SJSA1 (cell line): ENCODE data around the gene STING1. TPM values are rescaled to one million over a fixed set of nuclear protein-coding genes. Genes with fewer than 3 reads are reported as not detected.

ENCODE experiments used
- DNase-seq, 2 experiments: peaks; one replicate each; pipeline ENCODE4 v3.0.0-alpha.2; 2015 to 2020; ENCODE audit warnings: low spot score in 2 of 2, low read depth in 1 of 2
- H3K27ac ChIP-seq: fragments of 250-450 bp; sonication (Bioruptor Pico); 2 replicates; pipeline ENCODE4 v1.5.1; 2020; ENCODE audit warnings: mild to moderate bottlenecking, moderate library complexity
- H3K27me3 ChIP-seq: fragments of 250-450 bp; sonication (Bioruptor Pico); replicated peaks from 2 replicates; pipeline ENCODE4 v1.5.1; 2020; ENCODE audit warnings: mild to moderate bottlenecking, moderate library complexity
- H3K36me3 ChIP-seq: fragments of 250-450 bp; sonication (Bioruptor Pico); 2 replicates; pipeline ENCODE4 v1.5.1; 2020; ENCODE audit warnings: mild to moderate bottlenecking
- H3K4me1 ChIP-seq: fragments of 250-450 bp; sonication (Bioruptor Pico); replicated peaks from 2 replicates; pipeline ENCODE4 v1.6.1; 2021; ENCODE audit warnings: mild to moderate bottlenecking
- H3K4me3 ChIP-seq: fragments of 250-450 bp; sonication (Bioruptor Pico); 2 replicates; pipeline ENCODE4 v1.5.1; 2020; ENCODE audit warnings: mild to moderate bottlenecking
- H3K9me3 ChIP-seq: fragments of 250-450 bp; sonication (Bioruptor Pico); replicated peaks from 2 replicates; pipeline ENCODE4 v1.5.1; 2020; ENCODE audit warnings: mild to moderate bottlenecking
- total RNA-seq: library from RNA; depleted of rRNA; stranded (reverse); fragments of >200 nt; shearing (Covaris generic); gene quantifications from 2 replicates; pipeline ENCODE4 v1.2.3, GENCODE V29; 2014

Gene STING1
- total RNA-seq, 1 experiment from 2014 or later, result 46.6 TPM

DNA sequence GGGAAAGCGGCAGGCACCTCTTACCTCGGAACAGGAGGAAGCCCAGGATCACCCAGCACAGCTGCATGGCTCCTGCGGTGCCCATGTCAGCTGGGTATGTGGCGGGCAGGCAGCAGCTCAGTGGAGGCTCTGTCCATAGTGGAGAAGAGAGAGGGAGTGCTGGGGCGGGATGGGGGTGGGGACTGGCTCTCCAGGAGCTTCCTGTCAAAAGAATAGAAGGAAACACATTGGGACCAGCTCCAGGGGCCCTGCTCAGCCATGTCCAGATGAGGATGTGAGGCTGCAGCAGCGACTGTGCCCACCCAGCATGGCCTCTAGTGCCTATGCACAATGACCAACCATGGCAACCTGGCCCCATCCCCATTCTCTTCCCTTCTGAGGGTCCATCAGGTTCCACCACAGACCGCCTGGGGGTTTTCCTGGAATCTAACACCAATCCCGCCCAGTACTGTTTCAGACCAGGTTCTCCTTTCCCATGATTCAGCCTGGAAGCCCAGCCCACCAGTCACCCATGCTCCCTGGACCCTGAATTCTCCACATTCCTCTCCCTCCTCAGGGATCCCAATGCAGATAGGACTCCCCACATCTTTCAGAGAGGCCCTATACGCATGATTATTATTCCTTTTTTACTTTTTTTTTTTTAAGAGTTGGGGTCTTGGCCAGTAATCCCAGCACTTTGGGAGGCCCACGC, 19.8 kb downstream of the STING1 start, which contains the start of gene ECSCR:
Gene ECSCR, minus strand, starts transcription at position 158 of the 691 bp plus-strand sequence. Its CDS starts 73 bp downstream, at position 85.
- Histone ChIP-seq H3K27me3 (no peaks in the 10 kb centered on the region; the same call in 1 of the 2 replicates), H3K9me3 (no peaks in the 10 kb centered on the region), H3K36me3 (no peaks in the 10 kb centered on the region), H3K4me1 (peaks cover 30% of the 10 kb centered on the region), H3K4me3 (no peak within 1 kb of the TSS), H3K27ac (peak within 1 kb of the TSS; percentile 22; the same call in 1 of the 2 replicates)
- DNase-seq, result no peak

DNA sequence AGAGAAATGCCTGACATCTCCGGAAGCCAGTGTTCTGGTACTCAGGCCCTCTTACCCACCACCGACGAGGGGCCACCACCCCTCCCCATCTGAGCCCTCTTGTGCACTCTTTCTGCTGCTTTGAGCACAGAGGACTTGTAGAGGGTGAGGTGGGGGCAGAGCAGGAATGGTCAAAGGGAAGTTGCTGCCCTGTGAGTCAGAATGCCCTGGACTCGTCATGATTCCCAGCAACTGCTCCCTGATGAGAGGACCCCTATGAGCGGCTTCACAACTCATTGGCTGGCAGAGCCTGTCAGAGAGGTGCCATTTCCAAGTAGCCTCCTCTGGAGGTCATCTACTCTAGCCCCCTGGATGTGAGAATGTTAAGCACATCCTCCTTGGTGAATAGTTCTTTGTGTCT, 20.9 kb downstream of the STING1 start:
- no peaks in the 10 kb centered on the region for H3K36me3 ChIP-seq
- peak in 1 of 2 experiments; percentile 66 for DNase-seq
- H3K4me1 ChIP-seq, result peaks cover 30% of the 10 kb centered on the region
- peak overlapping the region; percentile 22; the same call in 1 of the 2 replicates for H3K27ac ChIP-seq
- H3K4me3 ChIP-seq, result no peak overlapping the region
- no peaks in the 10 kb centered on the region for H3K9me3 ChIP-seq
- no peaks in the 10 kb centered on the region; the same call in 1 of the 2 replicates for H3K27me3 ChIP-seq

DNA sequence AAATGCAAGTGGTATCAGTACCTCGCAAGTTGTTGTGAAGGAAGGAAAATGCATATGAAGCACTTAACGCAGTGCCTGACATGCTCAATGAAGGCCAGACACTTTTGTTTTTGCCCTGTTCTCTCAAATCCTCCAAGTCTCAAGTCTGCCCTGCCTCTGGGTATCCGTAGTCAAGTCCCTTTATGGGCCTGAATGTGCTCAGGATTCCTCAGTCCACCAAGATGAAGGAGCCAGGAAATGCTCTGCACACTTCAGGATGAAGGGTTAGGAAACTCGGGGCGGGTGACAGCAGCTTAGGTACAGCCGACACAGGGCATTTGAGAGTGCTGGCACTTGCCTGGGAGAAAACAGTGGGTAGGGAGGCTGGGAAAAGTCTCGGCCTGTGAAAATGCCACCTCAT, 21.4 kb downstream of the STING1 start:
- H3K9me3 ChIP-seq, result no peaks in the 10 kb centered on the region
- H3K36me3 ChIP-seq, result no peaks in the 10 kb centered on the region
- DNase-seq, result no peak
- no peaks in the 10 kb centered on the region; the same call in 1 of the 2 replicates for H3K27me3 ChIP-seq
- H3K4me1 ChIP-seq, result peaks cover 30% of the 10 kb centered on the region
- no peak overlapping the region for H3K27ac ChIP-seq
- H3K4me3 ChIP-seq, result no peak overlapping the region

DNA sequence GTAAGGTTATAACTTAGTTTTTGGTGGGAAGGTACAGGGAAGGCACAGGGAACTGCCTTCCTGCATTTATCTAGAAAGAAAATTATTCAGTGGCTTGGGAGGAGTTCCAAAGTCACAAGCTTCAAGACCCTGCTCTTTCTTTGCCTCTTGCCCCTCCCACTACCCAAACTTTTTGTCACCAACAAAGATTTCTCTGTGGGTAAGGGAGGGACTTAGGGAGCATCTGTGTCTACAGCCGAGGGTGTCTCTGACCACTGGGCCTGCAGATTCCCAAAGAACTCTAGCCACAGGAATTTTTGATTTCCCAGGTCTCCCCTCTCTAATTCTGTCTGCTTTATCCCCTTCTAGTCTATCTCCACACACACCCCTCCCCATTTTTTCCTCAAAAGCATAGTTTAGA, 22.1 kb downstream of the STING1 start:
- no peak for DNase-seq
- Histone ChIP-seq H3K27ac (no peak overlapping the region), H3K9me3 (no peaks in the 10 kb centered on the region), H3K4me3 (no peak overlapping the region), H3K27me3 (no peaks in the 10 kb centered on the region; the same call in 1 of the 2 replicates), H3K36me3 (no peaks in the 10 kb centered on the region), H3K4me1 (peaks cover 30% of the 10 kb centered on the region)

DNA sequence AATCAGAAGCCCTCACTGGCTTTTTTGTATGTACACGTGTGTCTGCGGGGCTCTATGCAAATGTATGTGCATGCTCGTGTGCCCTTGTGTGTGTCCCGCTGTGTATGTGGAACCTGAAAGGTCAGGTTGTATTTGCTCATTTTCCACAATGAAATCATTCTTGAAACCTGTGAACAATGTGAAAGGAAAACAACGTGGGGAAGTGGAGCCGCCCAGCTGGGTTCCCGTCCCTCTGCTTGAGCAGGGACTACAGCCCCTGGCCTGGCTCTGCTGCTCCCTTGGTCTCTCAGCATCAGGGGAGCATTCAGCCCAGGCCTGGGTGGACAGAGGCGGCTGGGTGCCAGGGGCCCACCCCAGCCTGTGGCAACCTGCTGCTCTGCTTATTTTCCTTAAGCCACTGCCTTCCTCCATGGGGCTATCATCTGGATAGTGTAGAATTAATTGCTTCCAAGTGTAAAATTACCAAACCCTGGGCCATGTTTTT, 23.1 kb downstream of the STING1 start:
- no peak for DNase-seq
- Histone ChIP-seq H3K36me3 (no peaks in the 10 kb centered on the region), H3K4me3 (no peak overlapping the region), H3K9me3 (no peaks in the 10 kb centered on the region), H3K4me1 (peaks cover 30% of the 10 kb centered on the region), H3K27ac (no peak overlapping the region), H3K27me3 (no peaks in the 10 kb centered on the region)

DNA sequence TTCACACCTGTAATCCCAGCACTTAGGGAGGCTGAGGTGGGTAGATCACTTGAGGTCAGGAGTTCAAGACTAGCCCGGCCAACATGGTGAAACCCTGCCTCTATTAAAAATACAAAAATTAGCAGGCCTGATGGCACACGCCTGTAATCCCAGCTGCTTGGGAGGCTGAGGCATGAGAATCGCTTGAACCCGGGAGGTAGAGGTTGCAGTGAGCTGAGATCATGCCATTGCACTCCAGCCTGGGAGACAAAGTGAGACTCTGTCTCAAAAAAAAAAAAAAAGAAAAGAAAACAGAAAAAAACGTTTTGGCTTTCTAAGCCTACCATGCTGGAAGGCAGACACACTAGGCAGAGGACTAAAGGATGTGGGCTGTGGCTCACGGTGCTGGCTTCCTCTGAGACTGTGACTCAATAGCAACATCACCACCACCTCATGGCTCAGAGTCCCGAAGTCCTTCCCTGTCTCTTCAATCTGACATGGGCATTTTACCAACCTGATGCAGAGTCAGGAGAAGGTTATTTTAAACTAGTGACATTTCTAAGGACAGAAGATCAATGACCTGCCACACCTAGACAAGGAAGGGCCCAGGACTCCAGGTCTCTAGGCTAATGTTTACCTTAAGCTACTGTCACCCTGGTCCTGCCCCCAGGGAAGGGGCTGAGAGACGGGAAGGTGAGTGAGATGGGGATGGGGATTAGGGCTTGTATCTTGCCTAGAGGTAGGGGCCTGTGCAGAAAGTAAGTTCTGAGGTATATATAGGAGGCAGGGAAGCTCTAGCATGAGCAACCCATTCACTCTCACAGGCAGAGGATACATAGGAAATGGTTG, 23.8 kb downstream of the STING1 start:
- no peaks in the 10 kb centered on the region for H3K27me3 ChIP-seq
- no peak for DNase-seq
- peaks cover 30% of the 10 kb centered on the region for H3K4me1 ChIP-seq
- H3K4me3 ChIP-seq, result no peak overlapping the region
- H3K27ac ChIP-seq, result no peak overlapping the region
- H3K36me3 ChIP-seq, result no peaks in the 10 kb centered on the region
- no peaks in the 10 kb centered on the region for H3K9me3 ChIP-seq

DNA sequence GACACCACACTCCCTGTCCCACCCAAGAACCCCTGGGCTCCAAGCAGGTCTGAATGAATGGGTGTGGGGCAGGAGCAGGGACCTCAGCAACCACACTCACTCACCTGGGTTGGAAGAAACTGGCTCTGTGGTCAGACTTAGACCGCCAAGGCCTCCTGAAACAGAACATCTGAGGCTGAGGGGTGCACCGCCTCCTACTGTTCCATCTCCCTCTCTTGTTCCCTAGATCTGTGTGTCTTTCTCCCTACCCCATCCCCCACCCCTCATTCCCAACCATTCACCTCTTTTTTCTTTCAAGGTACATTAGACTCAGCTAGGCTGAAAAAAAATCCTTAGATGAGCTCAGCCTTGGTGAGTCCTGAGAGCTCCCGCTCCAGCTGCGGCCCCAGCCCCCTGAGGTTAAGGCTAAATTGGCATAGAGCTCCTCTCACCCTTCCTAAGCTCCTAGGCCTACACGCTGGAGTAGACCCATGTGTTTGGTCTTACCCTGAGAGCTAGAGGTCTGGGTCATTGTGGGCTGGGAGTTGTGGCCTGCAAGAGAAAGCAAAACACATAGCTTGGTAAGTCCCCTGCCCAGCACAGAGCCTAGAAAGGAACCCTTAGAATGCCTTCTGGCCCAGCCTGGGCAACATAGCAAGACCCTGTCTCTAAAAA, 24.8 kb downstream of the STING1 start:
- H3K9me3 ChIP-seq, result no peaks in the 10 kb centered on the region
- no peak for DNase-seq
- peaks cover 29% of the 10 kb centered on the region for H3K4me1 ChIP-seq
- H3K4me3 ChIP-seq, result no peak overlapping the region
- no peaks in the 10 kb centered on the region for H3K27me3 ChIP-seq
- no peak overlapping the region for H3K27ac ChIP-seq
- H3K36me3 ChIP-seq, result no peaks in the 10 kb centered on the region

DNA sequence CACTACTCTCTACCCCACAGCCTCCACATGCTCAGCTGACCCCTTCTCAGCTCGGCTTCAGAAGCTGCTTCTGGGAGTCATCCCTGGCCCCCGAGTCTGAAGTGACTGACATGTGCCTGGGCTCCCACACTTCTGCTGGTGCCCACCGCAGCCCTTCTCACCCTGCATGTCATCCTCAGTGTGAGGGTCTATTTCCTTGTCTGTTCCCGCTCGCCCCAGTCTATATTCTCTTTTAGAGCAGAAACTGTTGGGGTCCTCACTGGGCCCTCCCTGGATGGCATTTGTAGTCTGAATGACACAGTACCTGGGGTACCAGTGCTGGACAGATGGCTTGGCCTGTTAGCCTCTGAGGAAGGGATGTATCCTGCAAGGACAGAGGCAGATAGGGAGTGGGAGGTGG, 25.3 kb downstream of the STING1 start:
- H3K9me3 ChIP-seq, result no peaks in the 10 kb centered on the region
- DNase-seq, result no peak
- H3K27ac ChIP-seq, result no peak overlapping the region
- no peaks in the 10 kb centered on the region for H3K27me3 ChIP-seq
- H3K36me3 ChIP-seq, result no peaks in the 10 kb centered on the region
- peaks cover 25% of the 10 kb centered on the region for H3K4me1 ChIP-seq
- no peak overlapping the region for H3K4me3 ChIP-seq

DNA sequence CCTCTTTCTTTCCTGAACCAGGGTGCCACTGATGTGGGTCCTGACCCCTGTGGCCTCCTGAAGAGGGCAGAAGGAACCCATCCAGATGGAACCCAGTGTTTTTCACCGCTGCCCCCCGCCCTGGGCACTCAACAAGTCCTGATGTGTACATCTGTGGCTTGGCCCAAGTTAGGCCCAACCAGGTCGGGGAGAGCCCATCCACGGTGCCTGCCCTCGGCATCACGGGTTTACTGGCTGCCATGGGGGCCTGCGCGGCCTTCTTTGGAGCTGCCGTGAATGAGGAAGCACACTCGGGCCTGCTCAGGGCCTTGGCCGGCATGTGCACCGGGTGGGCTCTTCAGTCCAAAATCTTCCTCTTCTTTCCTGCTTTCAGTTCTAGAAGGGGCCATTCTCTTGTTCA, 25.8 kb downstream of the STING1 start:
- no peak for DNase-seq
- H3K36me3 ChIP-seq, result no peaks in the 10 kb centered on the region

DNA sequence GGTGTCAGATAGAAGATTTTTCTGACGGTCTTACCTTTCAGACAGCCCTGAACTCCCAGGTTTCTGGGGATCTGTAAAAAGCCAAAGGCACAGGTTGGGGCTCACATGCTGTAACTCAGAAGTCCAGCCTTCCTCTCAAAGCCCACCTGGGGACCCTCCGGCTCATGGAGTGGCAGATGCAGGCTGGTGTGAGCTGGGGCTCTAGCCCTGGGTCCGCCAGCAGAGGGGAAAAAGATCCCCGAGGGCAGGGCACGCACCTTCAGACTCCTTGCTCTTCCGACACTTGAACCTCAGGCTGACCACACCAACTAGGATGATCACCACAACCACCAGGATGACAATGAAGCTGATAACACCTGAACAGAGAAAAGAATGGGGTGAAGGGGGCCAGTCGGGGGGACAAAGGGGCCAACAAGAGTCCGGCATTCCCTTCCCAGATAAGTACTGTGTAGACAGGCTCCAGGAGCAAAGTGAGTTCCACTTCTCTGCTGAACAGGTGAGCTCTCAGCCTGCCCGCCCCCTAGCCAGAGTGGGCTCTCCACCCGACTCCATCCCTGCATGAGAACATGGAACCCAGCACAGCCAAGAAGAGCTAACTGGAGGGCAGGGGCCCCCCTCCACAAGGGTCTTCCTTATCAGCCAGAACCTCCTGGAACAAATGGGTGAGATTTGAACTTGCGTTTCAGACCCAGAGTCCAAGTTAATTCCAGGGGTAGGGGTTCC, 27.8 kb downstream of the STING1 start:
- peaks cover 11% of the 10 kb centered on the region for H3K4me1 ChIP-seq
- no peaks in the 10 kb centered on the region for H3K27me3 ChIP-seq
- H3K27ac ChIP-seq, result no peak overlapping the region
- no peaks in the 10 kb centered on the region for H3K36me3 ChIP-seq
- no peak for DNase-seq
- H3K9me3 ChIP-seq, result no peaks in the 10 kb centered on the region
- no peak overlapping the region for H3K4me3 ChIP-seq

More for the DNA sequence above, 25.8 kb downstream of the STING1 start:
- no peak overlapping the region for H3K27ac ChIP-seq
- H3K4me1 ChIP-seq, result peaks cover 20% of the 10 kb centered on the region
- no peaks in the 10 kb centered on the region for H3K27me3 ChIP-seq
- no peak overlapping the region for H3K4me3 ChIP-seq
- no peaks in the 10 kb centered on the region for H3K9me3 ChIP-seq

DNA sequence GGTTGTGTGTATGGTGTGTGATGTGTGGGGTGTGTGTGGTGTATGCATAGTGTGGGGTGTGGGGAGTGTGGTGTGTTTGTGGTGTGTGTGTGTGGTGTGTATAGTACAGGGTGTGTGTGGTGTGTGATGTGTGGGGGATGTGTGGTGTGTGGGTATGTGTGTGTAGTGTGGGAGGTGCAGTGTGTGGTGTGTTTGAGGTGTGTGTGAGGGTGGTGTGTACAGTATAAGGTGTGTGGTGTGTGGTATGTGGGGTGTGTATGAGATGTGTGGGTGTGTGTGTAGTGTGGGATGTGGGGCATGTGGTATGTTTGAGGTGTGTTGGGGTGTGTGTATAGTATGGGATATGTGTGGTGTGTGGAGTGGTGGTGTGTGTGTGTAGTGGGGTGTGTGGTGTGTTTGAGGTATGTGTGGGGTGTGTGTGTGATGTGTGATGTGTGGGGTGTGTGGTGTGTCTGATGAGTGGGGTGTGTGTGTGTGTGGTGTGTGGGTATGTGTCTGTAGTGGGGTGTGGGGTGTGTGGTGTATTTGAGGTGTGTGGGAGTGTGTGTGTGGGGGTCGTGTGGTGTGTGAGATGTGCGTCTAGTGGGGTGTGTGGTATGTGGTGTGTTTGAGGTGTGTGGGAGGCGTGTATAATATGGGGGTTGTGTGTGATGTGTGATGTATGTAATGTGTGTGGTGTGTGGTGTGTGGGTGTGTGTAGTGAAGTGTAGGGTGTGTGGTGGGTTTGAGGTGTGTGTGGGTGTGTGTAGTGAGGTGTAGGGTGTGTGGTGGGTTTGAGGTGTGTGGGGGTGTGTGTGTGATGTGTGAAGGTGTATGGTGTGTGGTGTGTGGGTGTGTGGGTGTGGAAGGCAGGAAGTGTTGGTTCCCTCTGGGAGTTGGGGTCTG, 28.6 kb downstream of the STING1 start:
- Histone ChIP-seq H3K4me3 (no peak overlapping the region), H3K27ac (no peak overlapping the region), H3K9me3 (no peaks in the 10 kb centered on the region), H3K27me3 (no peaks in the 10 kb centered on the region), H3K4me1 (peaks cover 4% of the 10 kb centered on the region), H3K36me3 (no peaks in the 10 kb centered on the region)
- DNase-seq, result no peak

DNA sequence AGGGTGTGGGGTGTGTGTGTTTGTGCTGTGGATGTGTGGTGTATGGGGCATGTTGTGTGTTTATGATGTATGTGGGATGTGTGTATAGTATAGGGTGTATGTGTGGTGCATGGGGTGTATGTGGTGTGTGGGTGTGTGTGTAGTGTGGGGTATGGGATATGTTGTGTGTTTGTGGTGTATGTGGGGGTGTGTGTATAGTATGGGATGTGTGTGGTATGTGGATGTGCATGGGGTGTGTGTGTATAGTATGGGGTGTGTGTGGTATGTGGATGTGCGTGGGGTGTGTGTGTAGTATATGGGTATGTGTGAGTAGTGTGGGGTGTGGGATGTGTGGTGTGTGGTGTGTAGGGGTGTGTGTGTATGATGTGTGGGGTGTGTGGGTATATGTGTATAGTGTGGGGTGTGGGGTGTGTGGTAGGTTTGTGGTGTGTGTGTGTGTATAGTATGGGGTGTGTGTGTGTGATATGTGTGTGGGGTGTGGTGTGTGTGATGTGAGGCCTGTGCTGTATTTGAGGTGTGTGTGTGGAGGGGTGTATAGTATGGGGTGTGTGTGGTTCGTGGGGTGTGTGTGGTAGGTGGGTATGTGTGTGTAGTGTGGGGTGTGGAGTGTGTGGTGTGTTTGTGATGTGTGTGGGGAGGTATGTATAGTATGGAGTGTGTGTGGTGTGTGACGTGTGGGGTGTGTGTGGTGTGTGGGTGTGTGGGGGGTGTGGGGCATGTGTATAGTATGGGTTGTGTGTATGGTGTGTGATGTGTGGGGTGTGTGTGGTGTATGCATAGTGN, 30.5 kb downstream of the STING1 start:
- no peaks in the 10 kb centered on the region for H3K27me3 ChIP-seq
- no peak overlapping the region for H3K4me3 ChIP-seq
- peaks cover 6% of the 10 kb centered on the region for H3K4me1 ChIP-seq
- no peak for DNase-seq
- no peaks in the 10 kb centered on the region for H3K9me3 ChIP-seq
- no peak overlapping the region for H3K27ac ChIP-seq
- H3K36me3 ChIP-seq, result no peaks in the 10 kb centered on the region
